Stimulated activated CD8-positive, alpha-beta memory T cell treated with anti-CD3 and anti-CD28 coated beads, Interleukin-4, amount 100 ng/mL, for 4 hours (primary cell): ENCODE data around the gene ARHGDIB.

ENCODE experiments used
- DNase-seq, 2 donors: peaks; one replicate each; pipeline ENCODE4 v3.0.0-alpha.2; 2020; ENCODE audit warnings: low read depth in 2 of 2, low spot score in 1 of 2

Gene ARHGDIB

DNA sequence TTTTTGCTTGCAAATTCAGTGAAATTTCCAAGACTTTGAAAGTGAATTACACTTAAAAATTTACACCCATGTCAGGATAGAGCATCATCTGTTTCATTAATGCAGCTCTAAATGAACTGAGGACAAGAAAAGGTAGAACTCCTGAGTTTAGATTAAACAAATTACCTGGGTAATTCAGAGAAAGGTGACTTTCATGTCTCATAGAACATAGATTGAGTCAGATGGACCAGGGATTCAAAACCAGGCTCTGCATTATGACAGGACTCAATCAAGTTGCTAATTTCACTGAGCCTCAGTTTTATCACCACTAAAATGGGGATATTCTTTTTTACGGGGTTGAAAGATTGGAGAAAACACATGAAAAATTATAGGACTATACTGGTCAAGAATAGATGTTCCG, 4.5 kb downstream of the ARHGDIB start:
- DNase-seq, result no peak

DNA sequence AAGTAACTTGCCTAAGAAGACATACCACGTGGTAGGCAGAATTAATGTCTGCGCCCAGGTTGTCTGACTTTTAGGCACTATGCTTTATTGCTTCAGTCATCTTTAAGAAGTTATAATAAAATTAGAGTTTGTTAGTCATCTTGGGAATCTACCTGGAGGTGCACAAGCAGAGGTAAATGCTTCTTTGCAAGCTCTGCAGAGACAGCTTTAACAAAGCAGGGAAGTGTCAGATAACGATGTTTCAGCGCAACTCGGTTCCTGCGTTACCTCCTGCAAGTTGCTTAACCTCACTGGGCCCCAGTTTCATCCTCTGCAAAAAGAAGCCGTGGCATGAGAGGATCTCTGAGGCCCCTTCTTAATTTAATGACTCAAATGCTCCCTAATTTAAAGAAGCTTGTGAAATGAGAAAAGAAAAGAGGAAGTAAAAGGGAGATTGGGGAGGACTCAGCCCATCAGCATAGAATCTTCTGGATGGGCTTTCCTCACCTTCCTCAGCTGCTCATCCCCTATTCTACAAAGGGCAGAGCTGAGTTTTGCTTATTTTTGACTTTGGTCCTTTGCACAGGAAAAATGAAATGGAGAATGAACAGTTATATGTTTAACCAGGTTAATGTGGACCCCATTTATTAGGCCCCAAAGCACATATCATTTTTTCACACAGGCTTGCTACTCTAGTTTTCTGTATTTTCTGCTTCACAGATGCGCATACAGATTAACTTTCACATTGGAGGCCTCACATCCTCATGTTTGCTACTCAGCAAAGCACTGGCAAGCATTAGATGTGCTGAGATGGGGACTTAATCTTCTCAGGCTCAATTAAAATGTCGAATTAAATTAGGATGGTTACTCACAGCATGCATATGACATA, 5.1 kb downstream of the ARHGDIB start:
- DNase-seq, result no peak

DNA sequence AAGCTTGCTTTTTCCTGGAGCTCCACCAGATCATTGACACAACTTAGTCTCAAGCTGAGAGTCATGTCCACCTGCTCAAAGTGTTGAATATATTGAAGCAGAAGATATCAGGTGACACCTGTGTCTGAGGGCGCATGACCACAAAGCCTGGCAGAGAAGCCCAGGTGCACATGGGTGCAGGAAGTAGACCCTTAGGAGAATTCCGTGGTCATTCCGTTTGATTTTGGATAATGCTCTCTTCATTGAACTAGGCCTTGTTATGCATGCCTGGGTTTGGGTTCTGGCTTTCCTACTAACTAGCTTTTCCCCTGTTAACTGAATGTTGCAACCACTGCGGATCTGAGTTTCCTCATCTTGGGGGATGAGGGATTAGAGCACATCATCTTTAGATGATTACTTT, 7.1 kb downstream of the ARHGDIB start:
- no peak for DNase-seq

DNA sequence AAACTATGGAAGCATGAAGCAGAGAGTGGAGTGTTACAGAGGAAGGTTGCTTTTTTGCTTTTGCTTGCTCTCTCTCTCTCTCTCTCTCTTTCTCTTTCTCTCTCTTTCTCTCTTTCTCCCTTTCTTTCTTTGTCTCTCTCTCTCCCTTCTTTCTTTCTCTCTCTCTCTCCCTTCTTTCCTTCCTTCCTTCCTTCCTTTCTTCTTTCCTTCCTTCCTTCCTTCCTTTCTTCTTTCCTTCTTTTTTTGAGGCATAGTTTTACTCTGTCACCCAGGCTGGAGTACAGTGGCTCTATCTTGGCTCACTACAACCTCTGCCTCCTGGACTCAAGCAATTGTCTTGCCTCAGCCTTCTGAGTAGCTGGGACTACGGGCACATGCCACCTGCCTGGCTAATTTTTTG, 7.6 kb downstream of the ARHGDIB start:
- DNase-seq, result no peak

DNA sequence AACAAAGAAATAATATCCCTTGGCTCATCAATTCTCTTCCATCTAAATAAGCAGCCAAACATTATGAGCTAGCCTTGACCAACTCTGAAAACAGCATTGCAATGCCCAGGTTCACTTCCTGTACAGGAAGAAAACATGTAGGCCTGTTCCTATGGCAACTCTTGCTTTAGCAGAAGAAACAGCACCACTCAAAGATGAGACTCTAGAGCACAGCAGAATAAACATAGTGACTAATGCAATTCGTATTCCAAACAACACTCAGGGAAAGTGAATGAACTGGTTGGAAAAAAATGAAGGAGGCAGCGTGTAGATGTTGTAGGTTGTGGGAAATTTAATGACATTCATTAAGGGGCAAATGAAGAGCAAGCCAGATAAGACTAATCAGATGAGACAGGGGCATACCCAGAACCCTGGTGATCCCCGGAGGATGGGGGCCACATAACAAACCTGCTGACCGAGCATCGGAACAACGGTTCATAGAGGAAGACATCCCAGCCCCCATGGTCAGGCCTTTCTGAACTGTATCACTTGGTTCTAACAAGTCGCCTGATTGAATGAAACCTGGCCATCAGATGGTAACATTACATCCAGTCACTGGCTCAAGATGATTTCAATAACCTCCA, 9.0 kb downstream of the ARHGDIB start:
- no peak for DNase-seq

DNA sequence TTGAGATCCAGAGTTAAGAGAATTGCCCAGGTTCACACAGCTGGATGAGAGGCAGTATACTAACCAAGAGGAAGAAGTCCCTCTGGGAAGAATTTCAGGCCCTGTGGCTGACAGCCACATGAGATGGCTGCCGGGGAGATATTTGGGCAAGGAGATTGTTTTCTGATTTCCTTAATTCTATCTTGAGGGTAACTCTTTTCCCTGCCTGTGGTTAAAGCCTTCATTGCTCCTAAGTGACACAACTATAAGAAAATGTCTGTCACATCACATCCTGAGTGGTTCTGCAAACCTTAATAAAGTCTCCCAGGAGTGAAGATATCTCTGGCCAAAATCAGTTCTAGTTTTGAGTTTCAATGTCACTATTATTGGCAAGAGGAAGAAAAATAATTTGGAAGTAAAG, 9.6 kb downstream of the ARHGDIB start:
- DNase-seq, result no peak

DNA sequence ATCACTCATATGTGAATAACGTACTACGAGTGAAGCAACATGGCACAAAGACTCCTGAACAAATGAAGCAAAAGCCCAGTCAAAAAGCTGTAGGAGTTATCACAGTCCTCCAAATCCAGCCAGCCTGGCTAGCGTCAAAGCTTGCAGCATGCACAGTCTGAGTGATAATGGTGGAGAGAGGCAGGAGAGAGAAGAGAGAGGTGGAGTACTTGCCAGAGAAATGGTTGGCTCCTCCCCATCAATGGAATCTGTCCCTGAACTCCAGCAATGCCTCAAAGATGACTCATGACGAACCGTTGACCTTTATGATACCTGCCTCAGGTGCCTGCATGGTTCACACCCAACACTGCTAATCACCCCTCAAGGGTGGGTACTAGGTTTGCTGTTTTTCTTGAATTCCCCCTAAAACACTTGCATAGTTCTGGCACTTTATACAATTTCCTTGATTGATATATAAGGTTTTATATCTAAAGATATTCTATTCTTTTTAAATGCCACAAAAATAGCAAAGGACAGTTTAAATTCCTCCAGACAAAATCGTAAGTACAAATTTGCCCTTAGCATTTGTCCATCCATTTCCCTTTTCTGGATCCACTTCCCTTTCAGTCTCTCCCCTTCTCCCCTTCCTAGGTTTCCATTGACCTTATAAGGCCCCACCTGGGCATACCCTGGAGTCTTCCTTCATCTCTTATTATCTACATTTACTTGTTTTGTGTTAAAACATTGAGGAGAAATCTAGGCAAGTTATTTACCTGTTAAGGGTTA, 10.2 kb downstream of the ARHGDIB start:
- DNase-seq, result no peak

DNA sequence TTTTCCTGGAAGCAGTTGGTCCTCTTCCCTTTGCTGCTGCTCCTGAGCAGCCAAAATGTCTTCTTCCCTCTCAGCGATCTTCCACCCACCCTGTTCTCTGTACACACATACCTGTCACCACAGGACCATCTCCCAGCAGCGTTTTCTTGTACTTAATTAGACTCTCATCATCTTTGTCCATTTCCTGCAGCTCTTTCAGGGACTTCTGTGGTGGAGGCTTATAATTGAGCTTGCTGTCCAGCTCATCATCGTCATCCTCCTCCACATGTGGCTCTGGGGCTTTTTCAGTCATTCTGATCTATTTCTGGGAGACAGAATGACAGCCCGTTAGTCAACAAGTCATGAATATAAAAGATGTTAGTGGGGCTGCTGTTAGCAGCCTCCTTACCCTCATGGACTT, 11.0 kb downstream of the ARHGDIB start:
- no peak for DNase-seq

DNA sequence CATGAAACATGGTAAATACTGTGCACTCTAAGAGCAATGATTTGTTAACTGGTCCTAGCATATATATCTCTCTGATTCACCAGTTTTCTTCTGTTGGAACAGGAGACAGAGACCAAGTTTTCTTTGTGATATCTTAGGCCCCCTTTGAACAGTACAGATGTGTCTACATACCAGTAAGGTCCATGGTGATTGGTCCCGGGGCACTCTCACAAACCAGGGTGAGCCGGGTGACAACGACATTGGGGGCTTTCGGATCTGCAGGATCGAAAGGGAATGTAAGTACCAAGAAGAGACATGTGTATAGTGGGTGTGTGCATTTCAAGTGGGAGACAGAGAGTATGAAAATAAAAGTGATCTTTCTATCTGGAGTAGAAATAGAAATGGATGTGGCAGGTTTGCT, 11.8 kb downstream of the ARHGDIB start:
- DNase-seq, result no peak

DNA sequence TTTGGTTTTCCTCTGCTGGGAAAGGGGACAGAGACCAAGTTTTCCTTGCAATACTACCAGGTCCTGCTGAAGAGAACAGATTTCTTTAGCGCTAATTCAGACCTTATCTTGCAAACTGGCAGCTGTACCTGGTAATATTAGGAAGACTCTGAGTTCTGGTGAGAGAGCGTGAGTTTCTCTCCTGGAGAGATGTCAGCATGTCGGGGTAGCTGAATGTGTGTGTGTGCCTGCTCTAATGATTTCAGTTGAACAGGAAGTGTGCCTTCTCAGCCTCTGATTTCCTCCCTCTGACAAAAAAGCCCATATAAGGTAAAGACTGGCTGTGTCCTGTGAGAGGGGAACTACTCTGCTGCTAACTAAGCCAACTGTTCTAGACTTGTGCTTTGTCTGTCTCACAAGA, 12.7 kb downstream of the ARHGDIB start:
- no peak for DNase-seq

DNA sequence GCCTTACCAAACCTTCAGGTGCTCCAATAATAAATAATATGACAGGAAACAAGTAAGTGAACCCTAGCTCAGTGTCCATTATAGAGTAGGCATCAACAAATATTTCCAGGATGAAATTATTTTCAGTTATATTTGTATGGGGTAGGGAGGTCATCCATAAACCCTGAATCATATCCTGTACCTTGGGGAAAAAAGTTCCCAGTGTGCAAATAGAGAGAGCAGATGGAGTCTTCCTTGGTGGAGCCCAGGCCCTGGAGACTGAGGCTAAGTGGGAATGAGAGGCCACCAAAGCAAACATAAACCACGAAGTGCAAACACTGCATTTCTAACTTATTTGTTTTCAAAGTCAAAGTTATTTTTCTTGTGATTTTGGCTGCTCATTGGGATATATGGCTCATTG, 14.5 kb downstream of the ARHGDIB start:
- no peak for DNase-seq

DNA sequence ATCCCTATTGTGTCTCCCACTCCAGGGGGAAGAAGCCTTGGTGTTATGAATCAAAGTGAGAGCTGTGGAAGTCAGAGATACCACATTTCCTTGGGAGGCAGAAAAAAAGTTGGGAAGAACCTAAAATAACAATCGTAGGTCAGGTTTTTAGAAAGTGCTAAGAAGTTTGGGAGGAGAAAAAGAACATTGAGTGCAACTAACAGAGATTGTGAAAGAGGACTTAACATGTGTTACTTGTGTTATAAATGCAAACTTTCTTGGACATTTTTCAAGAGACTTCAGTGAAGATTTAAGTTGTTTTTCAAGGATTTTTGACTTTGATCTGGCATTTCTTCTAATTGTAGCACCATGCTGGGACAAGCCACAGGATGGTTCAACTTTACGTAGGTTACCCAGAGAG, 15.2 kb downstream of the ARHGDIB start:
- no peak for DNase-seq

DNA sequence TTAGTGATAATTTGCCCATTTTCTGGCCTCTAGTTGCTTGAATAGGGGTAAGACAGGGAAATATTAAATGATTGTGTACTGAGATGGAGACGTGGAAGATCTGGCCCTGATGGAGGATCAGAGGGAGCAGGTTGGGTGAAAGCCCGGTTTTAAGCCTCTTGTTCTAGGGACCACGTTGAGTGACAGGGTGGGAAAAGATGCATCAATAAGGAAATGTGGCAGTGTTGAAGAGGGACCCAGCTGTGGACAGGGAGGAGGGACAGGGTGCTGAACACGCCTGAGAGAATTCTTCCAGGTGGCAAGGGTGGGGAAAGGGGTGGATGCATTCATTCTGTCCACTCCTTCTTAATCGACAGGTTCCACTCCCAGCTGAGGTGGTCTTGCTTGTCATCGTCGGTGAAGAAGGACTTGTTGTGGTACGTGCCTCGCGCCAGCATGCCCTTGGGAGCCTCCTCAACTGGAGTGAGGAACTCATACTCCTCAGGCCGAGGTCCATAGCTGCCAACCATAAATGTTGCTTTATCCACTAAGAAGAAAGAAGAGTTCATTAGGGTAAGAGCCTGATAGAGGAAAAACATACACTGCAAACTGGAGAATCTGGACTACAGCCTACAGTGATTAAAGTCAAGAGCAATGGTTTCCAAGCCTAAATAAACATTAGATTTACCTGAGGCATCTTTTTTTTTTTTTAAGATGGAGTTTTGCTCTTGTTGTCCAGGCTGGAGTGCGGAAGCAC, 19.0 kb downstream of the ARHGDIB start:
- no peak for DNase-seq

DNA sequence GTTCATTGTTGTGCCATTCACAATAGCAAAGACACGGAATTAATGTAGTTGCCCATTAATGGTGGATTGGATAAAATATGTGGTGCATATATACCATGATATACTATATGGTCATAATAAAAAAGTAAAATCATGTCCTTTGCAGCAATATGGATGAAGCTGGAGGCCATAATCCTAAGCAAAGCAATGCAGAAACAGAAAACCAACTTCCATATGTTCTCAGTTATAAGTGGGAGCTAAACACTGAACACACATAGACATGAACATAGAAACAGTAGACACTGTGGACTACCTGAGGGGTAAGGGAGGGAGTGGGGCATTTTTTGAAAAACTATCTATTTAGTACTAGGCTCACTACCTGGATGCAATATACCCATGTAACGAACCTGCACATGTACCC, 20.0 kb downstream of the ARHGDIB start:
- no peak for DNase-seq

DNA sequence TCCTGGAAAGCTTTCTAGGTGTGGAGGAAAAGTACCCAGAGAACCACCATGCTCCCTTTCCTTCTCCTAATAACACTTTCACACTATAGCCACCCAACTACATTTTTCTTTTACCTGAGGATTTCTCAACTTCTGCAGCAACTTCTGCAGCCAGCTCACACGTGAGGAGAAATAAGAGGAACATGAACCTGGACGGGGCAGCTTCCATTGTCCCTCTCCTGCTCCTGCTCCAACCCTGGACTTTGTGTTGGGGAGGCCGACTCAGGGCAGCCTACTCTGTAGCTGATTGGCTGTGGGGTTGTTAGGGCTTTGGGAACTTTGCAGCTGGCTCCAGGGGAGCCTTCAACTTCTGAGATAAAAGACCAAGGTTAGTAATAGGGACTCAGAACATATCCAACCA, 23.1 kb downstream of the ARHGDIB start, which contains the start of gene ERP27:
TSS of gene ERP27 (minus strand) at position 237 of the 400 bp plus-strand sequence. CDS start at position 208, 29 bp downstream.
- DNase-seq, result no peak

DNA sequence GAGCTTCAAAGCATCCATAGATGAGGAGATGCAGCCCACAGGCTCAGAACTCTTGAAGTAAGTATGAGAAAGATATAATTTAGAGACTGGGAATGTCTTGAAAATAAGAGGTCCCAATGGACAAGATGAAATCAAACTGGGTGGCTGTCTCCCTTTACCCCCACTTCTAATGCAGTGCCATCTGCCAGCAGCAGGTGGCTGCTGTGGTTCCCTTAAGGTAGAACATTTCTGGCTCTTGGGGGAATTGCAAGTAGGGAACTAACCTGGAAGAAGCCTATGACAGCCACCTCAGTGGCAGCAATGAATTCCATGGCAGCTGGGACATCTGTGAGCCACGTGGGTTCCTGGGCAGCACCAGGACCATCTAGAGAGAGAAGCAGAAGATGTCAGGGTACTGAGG, 23.7 kb downstream of the ARHGDIB start:
- no peak for DNase-seq

DNA sequence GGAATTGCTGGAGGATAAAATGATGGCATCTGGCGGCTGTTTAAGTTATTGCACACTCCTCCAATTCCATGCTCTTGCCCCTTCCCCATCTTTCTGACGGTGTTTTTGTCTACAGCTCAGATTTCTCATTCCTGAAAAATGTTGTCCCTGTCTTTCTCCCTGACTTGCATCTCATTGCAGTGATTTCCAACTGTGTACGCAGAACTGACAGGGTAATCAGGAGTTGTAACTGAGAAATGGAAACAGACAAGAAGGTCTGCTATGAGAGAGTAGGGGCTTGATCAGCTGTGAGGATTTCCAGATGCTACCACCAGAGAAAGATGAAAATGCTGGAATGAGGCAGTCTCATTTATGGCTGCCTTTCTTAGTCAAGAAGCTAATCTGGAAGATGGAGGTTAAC, 24.4 kb downstream of the ARHGDIB start:
- no peak for DNase-seq

DNA sequence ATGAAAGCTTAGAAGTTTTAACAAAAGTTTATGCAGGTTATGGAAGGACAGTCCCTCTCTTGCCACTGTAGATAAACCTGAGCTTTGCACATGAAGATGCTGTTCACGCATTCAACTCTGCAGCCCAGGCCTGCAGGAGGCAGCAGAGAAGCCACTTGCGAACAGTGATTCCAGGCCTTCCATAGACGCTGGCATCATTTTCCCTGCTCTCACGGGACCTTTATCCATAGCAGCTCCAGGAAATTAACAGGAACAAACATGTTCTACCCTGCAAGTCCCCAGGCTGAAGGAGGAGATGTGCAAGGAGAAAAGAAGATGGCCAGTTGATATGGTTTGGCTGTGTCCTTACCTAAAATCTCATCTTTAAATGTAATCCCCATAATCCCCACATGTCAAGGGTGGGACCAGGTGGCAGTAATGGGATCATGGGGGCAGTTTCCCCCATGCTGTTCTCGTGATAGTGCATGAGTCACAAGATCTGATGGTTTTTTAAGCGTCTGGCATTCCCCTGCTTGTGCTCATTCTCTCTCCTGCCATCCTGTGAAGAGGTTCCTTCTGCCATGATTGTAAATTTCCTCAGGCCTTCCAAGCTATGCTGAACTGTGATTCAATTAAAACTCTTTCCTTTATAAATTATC, 25.1 kb downstream of the ARHGDIB start:
- DNase-seq, result no peak

DNA sequence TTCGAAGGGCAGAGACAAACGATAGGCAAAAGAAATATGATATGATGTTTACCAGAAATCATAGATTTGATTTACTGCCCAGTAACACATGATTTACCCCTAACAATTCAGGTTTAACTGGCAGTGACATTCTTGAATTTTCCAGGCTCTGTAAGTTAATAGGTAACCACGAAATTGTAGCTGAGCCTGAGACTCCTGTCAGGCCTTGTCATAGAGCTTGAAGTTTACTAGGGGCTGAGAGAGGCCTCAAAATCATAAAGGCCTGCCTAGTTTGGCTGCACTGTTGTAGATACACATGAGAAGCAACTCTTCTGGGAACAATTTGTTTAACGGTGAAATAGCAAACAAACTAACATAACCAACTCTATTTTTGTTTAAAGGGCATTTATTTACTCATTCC, 26.4 kb downstream of the ARHGDIB start:
- DNase-seq, result no peak

DNA sequence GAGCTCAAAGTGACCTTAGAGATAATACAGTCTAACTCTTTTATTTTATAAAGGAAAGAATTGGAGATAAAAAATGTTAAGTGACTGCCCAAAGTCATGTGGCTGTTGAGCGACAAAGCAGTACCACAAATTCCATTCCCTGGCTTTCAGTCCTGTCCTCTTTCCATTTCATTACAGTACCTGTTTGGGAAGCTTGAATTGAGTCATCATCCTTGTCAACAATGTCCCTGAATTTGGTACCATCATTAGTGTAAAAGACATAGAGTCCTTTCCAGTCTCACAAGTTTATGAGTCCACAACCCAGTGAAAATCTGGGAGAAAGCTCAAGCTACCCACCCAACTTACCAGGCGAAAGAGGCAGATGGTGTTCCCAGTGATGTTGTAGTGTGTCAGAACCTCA, 26.9 kb downstream of the ARHGDIB start:
- no peak for DNase-seq
